Caco-2 (cell line): Measurements from ENCODE around the gene ICA1. TPM values are rescaled to one million over a fixed set of nuclear protein-coding genes. Genes with fewer than 3 reads are reported as not detected.

Experiments used
- BruUV-seq: library from RNA; stranded (reverse); fragments of 400-500 nt; replicated peaks from 2 replicates; lab custom pipeline; 2021; lab: Mats Ljungman, UMichigan
- CTCF ChIA-PET: fragments of 300-600 bp; sonication (Branson Sonifier 250); formaldehyde crosslinking; loops from one replicate; lab custom pipeline; 2022; ENCODE audit warnings: antibody characterized with exemption; lab: Charles Lee
- POLR2A ChIA-PET: fragments of 300-600 bp; sonication (Branson Sonifier 250); formaldehyde crosslinking; loops from one replicate; lab custom pipeline; 2022; ENCODE audit warnings: antibody characterized with exemption; lab: Charles Lee
- DNase-seq, 2 experiments: peaks; one replicate each; pipeline versions ENCODE4 v3.0.0 to v3.0.0-alpha.2; 2020 to 2022
- H3K27me3 ChIP-seq: replicated peaks from 2 replicates; pipeline ENCODE4 v1.6.0; 2011; ENCODE audit warnings: low read length; ENCODE audit not compliant: control insufficient read depth, insufficient read depth
- H3K36me3 ChIP-seq: 2 replicates; pipeline ENCODE4 v1.5.1; 2011; ENCODE audit warnings: low read length; ENCODE audit not compliant: control insufficient read depth, insufficient read depth
- H3K4me1 ChIP-seq: fragments of 250-450 bp; sonication (Bioruptor Pico); 2 replicates; pipeline ENCODE4 v1.5.1; 2020; ENCODE audit warnings: mild to moderate bottlenecking
- H3K4me3 ChIP-seq: 2 replicates; pipeline ENCODE4 v1.5.1; 2011; ENCODE audit warnings: low read depth, mild to moderate bottlenecking, control low read depth, low read length
- H3K9me3 ChIP-seq: fragments of 250-450 bp; sonication (Bioruptor Pico); 2 replicates; pipeline ENCODE4 v1.5.1; 2020; ENCODE audit warnings: mild to moderate bottlenecking, moderate library complexity
- H3K27ac Mint-ChIP-seq: one replicate; pipeline ENCODE4 v1.8.0; 2022; ENCODE audit warnings: mixed read lengths; ENCODE audit not compliant: unreplicated experiment
- H3K27me3 Mint-ChIP-seq: one replicate; pipeline ENCODE4 v1.8.0; 2022; ENCODE audit warnings: mixed read lengths; ENCODE audit not compliant: insufficient read depth, unreplicated experiment
- H3K36me3 Mint-ChIP-seq: one replicate; pipeline ENCODE4 v1.8.0; 2022; ENCODE audit warnings: mild to moderate bottlenecking, mixed read lengths; ENCODE audit not compliant: insufficient read depth, unreplicated experiment
- H3K4me1 Mint-ChIP-seq: one replicate; pipeline ENCODE4 v1.8.0; 2022; ENCODE audit warnings: low read depth, mixed read lengths; ENCODE audit not compliant: unreplicated experiment
- H3K4me3 Mint-ChIP-seq: one replicate; pipeline ENCODE4 v1.8.0; 2022; ENCODE audit warnings: mild to moderate bottlenecking, moderate library complexity, mixed read lengths; ENCODE audit not compliant: unreplicated experiment
- H3K9me3 Mint-ChIP-seq: one replicate; pipeline ENCODE4 v1.8.0; 2022; ENCODE audit warnings: mixed read lengths; ENCODE audit not compliant: unreplicated experiment
- CTCF ChIP-seq, 2 experiments: fragments of 200-600 bp in 1 of 2; IDR thresholded peaks; 1 replicate in 1 of 2; 2 replicates in 1 of 2; pipeline versions ENCODE4 v1.5.1 to v1.8.0; 2011 to 2022; ENCODE audit warnings: antibody characterized with exemption in 1 of 2, control low read depth in 1 of 2, inconsistent platforms in 1 of 2, low read depth in 1 of 2, low read length in 1 of 2, mild to moderate bottlenecking in 1 of 2, moderate library complexity in 1 of 2; ENCODE audit not compliant: insufficient read depth in 1 of 2, severe bottlenecking in 1 of 2, unreplicated experiment in 1 of 2
- intact Hi-C: fragments of 100-400 bp; cut with micrococcal nuclease; formaldehyde crosslinking; loops from one replicate; pipeline ENCODE4 v1.10.0; 2022; ENCODE audit not compliant: unreplicated experiment
- total RNA-seq: library from RNA; stranded (reverse); gene quantifications from 2 replicates; pipeline ENCODE4 v1.2.3, GENCODE V29; 2022

ICA1 gene
- total RNA-seq, 1 experiment from 2014 or later, result 34.2 TPM

DNA sequence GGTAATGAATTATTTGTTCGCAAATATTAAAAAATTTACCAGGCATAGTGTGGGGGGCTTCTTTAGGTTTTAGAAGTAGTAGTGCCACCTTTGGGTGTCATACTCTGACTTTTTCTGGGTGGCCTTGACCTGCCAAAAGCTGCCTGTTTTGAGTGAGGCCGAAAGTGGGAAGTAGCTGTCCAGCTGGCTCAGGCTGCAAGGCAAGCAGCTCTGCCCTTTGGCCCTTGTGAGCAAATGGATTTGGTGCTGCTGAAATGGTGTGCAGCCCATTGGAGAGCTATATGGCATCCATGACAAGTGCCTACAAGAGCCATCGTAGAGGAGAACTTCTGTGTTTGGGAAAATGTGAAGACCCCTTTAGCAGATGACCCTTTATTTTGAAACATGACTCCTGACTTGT lies 20.2 kb upstream of the ICA1 start:
- TF ChIP-seq CTCF (IDR thresholded peaks at IDR 0.05; ENCODE audit: insufficient read depth in 1 of 2, low read depth in 1 of 2, low read length in 1 of 2, severe bottlenecking in 1 of 2, unreplicated experiment in 1 of 2), result no peak
- no peaks in the 10 kb centered on the region for H3K36me3 ChIP-seq
- ChIA-PET CTCF (no interaction called here), POLR2A (no interaction called here)
- H3K4me3 ChIP-seq, result no peak overlapping the region
- BruUV-seq, result no TSS peak
- no peaks in the 10 kb centered on the region for H3K36me3 Mint-ChIP-seq
- H3K27me3 ChIP-seq, result no peaks in the 10 kb centered on the region
- no peaks in the 10 kb centered on the region for H3K4me1 ChIP-seq
- H3K27ac Mint-ChIP-seq, result no peak overlapping the region
- DNase-seq, result no peak
- no peaks in the 10 kb centered on the region for H3K27me3 Mint-ChIP-seq
- intact Hi-C loops, result no loop called here
- no peaks in the 10 kb centered on the region for H3K9me3 ChIP-seq
- H3K4me3 Mint-ChIP-seq, result no peak overlapping the region
- peaks cover 11% of the 10 kb centered on the region for H3K4me1 Mint-ChIP-seq
- H3K9me3 Mint-ChIP-seq, result no peaks in the 10 kb centered on the region

DNA sequence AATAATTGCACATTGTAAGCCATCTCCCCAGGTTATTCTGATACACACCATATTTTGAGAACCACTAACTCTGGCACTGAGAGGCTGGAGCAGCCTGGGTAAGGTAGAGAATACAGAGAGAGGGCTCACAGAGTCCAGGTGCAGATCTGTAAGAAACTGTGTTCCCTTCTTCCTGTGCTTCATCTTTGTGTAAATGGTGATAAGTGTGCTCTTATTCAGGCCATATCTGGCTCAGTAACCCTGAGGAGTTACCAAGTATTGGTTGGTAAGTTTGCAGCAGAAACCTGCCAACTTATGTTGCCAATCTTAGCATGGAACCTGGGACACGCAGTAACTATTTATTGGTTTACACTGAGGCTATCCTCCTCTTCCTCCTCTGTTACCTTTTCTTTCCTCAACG lies 16.2 kb upstream of the ICA1 start:
- ChIA-PET CTCF (no interaction called here), POLR2A (no interaction called here)
- H3K4me3 Mint-ChIP-seq, result no peak overlapping the region
- DNase-seq, result no peak
- H3K27me3 ChIP-seq, result no peaks in the 10 kb centered on the region
- no peaks in the 10 kb centered on the region for H3K4me1 ChIP-seq
- no TSS peak for BruUV-seq
- intact Hi-C loops, result no loop called here
- no peaks in the 10 kb centered on the region for H3K9me3 ChIP-seq
- H3K9me3 Mint-ChIP-seq, result no peaks in the 10 kb centered on the region
- H3K27ac Mint-ChIP-seq, result no peak overlapping the region
- H3K4me3 ChIP-seq, result no peak overlapping the region
- H3K4me1 Mint-ChIP-seq, result peaks cover 8% of the 10 kb centered on the region
- no peaks in the 10 kb centered on the region for H3K27me3 Mint-ChIP-seq
- no peaks in the 10 kb centered on the region for H3K36me3 ChIP-seq
- H3K36me3 Mint-ChIP-seq, result no peaks in the 10 kb centered on the region
- no peak for TF ChIP-seq CTCF (IDR thresholded peaks at IDR 0.05; ENCODE audit: insufficient read depth in 1 of 2, low read depth in 1 of 2, low read length in 1 of 2, severe bottlenecking in 1 of 2, unreplicated experiment in 1 of 2)

GRCh38 chr7:8277394-8277982 lies 15.5 kb upstream of the ICA1 start:
- no peaks in the 10 kb centered on the region for H3K36me3 ChIP-seq
- Mint-ChIP-seq H3K9me3 (no peaks in the 10 kb centered on the region), H3K36me3 (no peaks in the 10 kb centered on the region), H3K27me3 (no peaks in the 10 kb centered on the region), H3K4me1 (peaks cover 1% of the 10 kb centered on the region), H3K4me3 (no peak overlapping the region), H3K27ac (no peak overlapping the region)
- no peaks in the 10 kb centered on the region for H3K27me3 ChIP-seq
- POLR2A ChIA-PET, result no interaction called here
- BruUV-seq, result no TSS peak
- CTCF ChIA-PET, result interaction anchor here (0.7 to 1.4 kb wide), 3 partner anchors 18 to 89 kb away, joined by 3 to 36 read pairs (median 3); no protein-coding TSS in a partner anchor
- intact Hi-C loops, result loop anchor here (1.0 kb wide), 2 partner anchors 19 to 88 kb away; no protein-coding TSS in a partner anchor
- H3K9me3 ChIP-seq, result no peaks in the 10 kb centered on the region
- no peak overlapping the region for H3K4me3 ChIP-seq
- peak in 1 of 2 experiments; percentile 30 for DNase-seq
- no peaks in the 10 kb centered on the region for H3K4me1 ChIP-seq
- peak; percentile 38 to 44 for TF ChIP-seq CTCF (IDR thresholded peaks at IDR 0.05; ENCODE audit: insufficient read depth in 1 of 2, low read depth in 1 of 2, low read length in 1 of 2, severe bottlenecking in 1 of 2, unreplicated experiment in 1 of 2)
